ENCODE results near the gene LIN54.
A peak's percentile ranks its signal among the peaks of the same experiment; 100 is the strongest.

DNA sequence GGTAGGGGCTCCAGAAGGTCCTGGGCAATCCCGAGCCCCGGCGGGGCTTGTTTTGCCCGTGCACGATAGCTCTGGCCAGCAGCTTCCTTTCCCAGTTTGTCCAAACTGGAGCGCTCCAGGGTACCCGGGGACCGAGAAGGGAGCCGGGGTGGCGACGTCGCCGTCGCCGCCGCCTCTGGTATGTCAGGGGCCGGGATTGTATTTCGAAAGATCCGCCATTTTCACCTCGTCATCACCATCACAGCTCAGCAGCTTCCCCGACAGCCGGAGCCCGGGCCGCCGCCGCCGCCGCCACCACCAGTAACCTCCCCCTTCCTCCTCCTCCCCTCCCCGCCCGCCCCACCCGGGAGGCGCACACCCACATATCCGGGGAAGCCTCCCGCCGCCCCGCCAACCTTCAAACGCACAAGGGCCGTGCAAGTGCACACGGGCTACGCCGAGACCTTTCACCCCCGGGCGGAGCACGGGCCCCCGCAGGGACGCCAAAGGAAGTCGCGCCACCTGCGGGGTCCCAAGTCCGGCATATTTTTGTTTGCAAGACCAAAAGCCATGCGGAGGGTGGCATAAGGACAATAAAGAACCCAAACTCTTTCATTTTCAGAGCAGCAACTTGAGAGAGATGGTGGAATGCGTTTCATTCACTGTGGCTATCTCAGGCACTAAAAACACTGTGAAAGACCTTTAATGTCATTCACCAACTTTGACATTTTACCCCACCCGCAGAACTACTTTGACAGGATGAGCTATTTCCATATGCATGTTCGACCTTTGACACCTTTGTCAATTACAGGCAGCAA is at the start of gene LIN54:
- TF ChIP-seq, protein P1, sequence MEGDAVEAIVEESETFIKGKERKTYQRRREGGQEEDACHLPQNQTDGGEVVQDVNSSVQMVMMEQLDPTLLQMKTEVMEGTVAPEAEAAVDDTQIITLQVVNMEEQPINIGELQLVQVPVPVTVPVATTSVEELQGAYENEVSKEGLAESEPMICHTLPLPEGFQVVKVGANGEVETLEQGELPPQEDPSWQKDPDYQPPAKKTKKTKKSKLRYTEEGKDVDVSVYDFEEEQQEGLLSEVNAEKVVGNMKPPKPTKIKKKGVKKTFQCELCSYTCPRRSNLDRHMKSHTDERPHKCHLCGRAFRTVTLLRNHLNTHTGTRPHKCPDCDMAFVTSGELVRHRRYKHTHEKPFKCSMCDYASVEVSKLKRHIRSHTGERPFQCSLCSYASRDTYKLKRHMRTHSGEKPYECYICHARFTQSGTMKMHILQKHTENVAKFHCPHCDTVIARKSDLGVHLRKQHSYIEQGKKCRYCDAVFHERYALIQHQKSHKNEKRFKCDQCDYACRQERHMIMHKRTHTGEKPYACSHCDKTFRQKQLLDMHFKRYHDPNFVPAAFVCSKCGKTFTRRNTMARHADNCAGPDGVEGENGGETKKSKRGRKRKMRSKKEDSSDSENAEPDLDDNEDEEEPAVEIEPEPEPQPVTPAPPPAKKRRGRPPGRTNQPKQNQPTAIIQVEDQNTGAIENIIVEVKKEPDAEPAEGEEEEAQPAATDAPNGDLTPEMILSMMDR (IDR thresholded peaks at IDR 0.05 in 8 of 11, conservative IDR thresholded peaks at IDR 0.05 in 3 of 11) = peak in 1 of 11 experiments; percentile 11
- TF ChIP-seq POLR2A (IDR thresholded peaks at IDR 0.05) = no peak
- TF ChIP-seq POLR2AphosphoS5 (IDR thresholded peaks at IDR 0.05) = peak; percentile 39 to 84 (median 74)

Data from spleen (tissue), 7 donors.